Right renal cortex interstitium (tissue), 3 donors: ENCODE results near the gene CLEC20A. TPM values are rescaled to one million over a fixed set of nuclear protein-coding genes. Genes with fewer than 3 reads are reported as not detected.

Source experiments
- DNase-seq, 3 donors: peaks; one replicate each; pipeline ENCODE4 v3.0.0-alpha.2; 2013; ENCODE audit warnings: low read depth in 3 of 3, low spot score in 2 of 3
- polyA plus RNA-seq, 3 donors: library from polyadenylated mRNA; unstranded; fragments of 120-200 nt; gene quantifications; one replicate each; pipeline ENCODE4 v1.2.1, GENCODE V29; 2013; ENCODE audit not compliant: insufficient read length in 3 of 3

CLEC20A gene
- polyA plus RNA-seq: under 1 TPM; 0.13 to 0.37 (median 0.29) TPM

DNA sequence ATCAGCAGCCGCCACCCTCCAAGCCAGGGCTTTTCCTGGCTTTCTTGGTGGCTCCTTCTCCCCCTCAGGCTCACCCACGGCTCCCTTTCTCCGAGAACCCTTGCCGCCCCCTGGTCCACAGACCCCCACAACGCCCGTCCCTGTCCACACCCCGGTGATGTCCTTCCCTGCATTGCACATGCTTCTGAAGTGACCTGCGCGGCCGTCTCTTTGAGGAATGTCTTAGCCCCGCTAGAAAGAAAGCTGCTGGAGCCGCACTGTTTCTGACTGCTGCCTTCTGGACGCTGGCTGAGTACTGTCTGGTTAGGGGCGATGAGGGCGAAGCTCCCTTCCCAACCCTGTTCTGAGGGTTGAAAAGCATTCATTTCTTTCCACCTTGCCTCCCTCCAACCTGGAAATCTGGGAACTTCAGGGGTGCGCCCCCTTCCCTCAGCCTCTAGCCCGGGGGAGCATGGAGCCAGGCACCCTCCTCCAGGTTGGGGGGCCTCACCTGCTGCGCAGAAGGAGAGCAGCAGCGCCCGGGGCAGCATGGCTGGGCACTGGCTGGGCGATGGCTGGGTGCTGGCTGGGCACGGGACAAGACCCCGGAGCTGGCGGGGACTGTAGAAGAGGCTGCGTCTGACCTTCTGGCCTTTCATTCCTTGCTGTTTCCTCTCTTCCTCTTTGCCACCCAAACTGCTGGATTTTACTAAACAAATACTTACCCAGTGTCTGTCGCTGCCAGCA is at the start of gene CLEC20A:
CLEC20A (minus strand) TSS at position 555 of the 726 bp plus-strand sequence; CDS start at position 530, 25 bp downstream.
- DNase-seq: no peak

DNA sequence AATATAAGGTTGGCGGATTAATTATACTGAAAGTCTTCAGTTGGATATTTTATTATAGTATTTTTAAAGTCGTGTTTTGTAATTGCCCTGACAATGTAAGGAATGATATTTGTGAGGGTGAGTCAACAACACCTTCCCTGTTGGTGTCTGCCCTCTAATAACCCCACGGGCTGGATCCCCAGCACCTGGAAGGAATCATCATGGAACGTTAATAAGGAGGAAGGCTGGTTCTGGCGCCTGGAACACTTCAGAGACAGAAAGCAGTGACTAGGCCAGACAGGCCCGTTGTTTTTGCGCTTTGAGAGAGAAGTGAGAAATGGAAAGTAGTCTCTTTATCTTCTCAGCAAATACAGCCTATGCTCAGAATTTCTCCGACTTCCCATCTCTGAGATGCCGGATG is 47.8 kb upstream of the CLEC20A start:
- DNase-seq: no peak

DNA sequence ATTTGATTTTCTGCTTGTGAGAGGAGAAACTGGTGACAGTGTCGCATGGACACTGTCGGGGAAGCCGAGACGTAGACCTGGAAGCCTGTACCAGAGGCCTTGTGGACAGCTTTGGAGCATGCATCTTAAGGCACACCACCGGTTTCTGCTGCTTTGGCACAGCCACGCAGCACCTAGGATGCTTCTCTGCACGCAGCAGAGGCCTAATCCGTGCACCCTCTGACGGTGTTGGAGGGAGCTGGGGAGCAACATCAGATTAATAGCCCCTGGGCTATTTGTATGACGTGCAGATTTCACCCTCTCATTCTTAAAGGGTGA is 46.5 kb upstream of the CLEC20A start:
- no peak for DNase-seq

- DNase-seq: peak; percentile 75 to 80 (median 78)
These were observed 46.0 kb upstream of the CLEC20A start for GRCh38 chr1:178542554-178543289.

DNA sequence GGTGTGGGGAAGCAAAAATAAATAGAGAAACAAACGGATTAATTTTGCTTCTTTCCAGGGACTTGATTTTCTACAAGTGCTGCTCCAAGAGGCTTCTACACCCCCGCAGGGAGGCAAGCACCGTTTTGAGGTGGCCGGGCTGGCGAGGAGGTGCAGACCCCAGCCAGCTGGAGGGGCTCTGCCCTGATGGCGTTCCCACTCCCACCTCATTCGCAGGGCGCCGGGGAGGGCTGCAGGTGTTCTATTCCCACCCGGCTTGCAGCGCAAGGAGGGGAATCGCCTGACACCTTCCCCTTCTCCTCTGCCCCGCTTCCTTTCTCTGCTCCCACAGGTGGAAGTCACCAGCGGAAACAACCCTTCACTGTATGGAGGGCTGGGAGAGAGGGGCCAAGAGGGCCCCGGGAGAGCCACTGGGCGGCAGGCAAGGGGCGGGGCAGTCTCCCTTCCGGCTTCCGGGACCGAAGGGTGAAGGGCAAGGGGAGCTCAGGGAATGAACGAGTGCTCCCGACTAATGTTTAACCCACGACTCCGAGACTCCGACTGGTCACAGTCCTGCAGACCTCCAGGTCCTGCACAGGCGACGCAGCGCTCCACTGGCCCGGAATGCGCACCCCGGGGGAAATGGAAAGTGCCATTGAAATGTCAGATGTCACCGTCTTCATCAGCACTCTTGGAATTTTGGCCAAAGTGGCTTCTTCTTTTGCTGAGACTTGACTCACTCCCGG is 45.2 kb upstream of the CLEC20A start:
- DNase-seq: peak in 2 of 3 donors; percentile 41 to 49

- DNase-seq: no peak
These were observed 44.6 kb upstream of the CLEC20A start for GRCh38 chr1:178541379-178541778.

GRCh38 chr1:178540646-178541045 is 43.9 kb upstream of the CLEC20A start:
- no peak for DNase-seq

- DNase-seq: no peak
These were observed 43.4 kb upstream of the CLEC20A start for GRCh38 chr1:178540204-178540603.

DNA sequence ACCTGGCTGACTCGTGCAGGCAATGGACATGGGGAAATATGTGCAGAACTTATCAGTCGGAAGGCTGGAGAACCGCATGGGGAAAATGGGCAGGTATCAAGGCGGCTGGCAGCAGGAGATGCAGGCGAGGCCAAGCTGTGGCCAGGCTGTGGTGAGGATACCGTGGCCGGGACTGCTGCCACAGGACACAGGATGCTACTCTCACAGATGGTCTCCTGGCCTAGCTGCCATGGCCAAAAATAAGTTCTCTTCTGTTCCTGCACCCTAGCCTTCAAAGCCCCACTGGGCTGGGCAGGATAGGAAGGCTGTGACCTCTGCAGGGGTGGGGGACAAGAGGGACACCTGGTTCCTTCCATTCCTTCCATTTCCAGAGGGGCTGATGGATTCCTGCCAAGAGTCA is 42.5 kb upstream of the CLEC20A start:
- DNase-seq: no peak

DNA sequence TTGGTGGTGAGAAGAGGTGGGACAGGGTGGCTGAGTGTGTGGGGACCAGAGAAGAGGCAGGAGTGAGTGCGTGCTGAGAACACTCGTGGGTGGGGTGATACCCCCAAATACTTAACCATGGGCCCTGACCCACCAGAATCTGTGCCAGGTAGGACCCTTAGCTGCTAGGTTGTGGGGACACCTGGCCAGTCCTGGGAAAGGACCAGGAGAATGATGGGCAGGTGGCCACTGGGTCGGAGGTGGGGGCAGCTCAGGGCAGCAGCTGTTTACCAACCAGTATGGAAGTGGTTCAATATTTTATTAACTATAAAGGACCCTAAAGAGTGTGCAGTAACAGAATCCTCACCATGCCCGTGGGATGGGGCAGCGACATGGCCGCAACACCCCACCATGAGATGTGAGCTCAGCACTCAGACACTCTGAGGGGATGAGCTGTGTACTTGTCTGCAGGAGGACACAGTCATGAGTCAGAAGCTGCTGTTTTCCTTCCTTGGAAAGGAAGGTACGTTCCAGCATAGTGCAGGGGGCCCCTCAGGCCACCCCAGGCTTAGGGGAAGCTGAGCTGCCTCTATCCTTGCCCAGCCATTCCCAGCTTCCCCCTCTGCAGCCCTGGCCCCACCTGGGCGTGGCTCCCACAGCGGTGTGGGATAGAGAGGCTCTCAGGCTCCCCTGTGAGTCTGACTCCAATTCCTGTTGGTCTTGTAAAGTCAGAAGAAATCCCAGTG is 41.6 kb upstream of the CLEC20A start:
- DNase-seq: no peak

- DNase-seq: no peak
These were observed 40.8 kb upstream of the CLEC20A start for GRCh38 chr1:178537382-178538090.

- no peak for DNase-seq
These were observed 40.1 kb upstream of the CLEC20A start for GRCh38 chr1:178536844-178537371.

GRCh38 chr1:178536329-178536728 is 39.6 kb upstream of the CLEC20A start:
- DNase-seq: no peak

DNA sequence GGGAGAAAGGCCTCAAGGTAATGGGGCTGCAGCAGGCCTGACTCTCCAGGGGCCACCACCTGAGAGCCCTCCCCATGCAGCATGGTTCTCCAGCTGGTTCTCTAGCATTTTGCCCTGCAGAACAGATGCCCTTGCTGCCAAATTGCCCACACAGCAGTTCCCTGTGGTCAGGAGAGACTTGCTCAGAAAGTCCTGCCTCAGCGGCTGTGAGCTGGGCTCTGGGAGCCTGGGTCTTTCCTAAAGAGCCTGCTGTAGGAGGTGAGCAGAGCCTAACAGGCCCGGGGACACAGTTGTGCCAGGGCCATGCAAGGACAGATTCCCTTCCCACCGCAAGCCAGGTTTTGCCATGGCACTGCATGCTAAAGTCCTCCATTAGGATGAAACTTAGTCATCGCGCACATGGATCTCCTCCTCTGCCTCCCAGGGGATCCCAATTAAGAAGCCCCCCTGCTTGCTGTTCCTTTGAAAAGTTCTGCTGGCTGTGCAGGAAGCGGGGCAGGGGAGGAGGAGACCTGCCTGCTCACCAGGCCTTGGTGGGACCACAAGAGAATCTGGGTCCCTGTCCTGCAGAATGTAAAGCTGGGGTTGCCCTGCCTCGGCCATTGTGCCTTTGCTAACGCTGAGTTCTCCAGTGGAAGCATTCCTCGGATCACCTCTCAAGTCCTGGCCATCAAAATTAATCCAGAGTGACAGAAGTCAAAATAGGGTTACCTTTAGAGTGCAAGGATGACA is 37.5 kb upstream of the CLEC20A start:
- no peak for DNase-seq

GRCh38 chr1:178533121-178533946 is 36.6 kb upstream of the CLEC20A start:
- no peak for DNase-seq

GRCh38 chr1:178532392-178532791 is 35.6 kb upstream of the CLEC20A start:
- peak; percentile 25 to 65 (median 59) for DNase-seq

GRCh38 chr1:178531887-178532286 is 35.1 kb upstream of the CLEC20A start:
- DNase-seq: no peak

GRCh38 chr1:178530502-178530901 is 33.7 kb upstream of the CLEC20A start:
- DNase-seq: no peak

GRCh38 chr1:178530037-178530402 is 33.3 kb upstream of the CLEC20A start:
- no peak for DNase-seq
